CD4-positive, alpha-beta T cell treated with Interleukin-6 for 4 hours (primary cell): ENCODE data around the gene PTMS.

ENCODE experiments used
- DNase-seq: peaks from one replicate; pipeline ENCODE4 v3.0.0-alpha.2; 2020; ENCODE audit warnings: mixed read lengths

Gene PTMS

DNA sequence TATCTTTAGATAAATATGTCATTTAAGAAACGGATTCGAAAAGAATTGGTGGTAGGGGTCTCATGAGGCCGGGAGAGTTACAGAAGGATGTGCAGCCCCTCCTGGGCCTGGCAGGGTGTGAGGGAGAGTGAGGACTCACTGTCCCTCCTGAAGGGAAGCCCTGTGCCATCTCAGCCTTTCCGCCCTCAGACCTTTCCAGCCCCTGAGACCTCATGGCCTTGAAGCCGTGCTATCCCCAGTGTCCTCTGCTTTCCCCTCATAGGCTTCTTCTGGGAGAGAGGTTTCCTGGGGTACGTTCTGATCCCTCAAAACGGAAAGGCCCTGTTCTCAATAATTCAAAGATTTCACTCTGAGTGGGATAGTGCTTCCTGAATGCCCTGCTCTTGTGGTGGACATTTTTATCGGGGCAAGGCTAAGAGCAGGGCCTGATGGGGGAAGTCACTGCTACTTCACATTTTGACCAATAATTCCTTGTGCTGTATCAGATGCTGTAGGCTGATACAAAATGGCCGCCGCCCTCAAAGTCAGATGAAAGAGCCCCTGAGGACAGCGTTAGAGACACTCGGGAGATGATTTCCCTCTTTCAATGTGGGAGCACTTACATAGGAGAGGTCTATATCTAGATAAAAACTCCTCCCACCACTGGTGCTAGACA lies 24.5 kb downstream of the PTMS start:
- peak; percentile 63 for DNase-seq

DNA sequence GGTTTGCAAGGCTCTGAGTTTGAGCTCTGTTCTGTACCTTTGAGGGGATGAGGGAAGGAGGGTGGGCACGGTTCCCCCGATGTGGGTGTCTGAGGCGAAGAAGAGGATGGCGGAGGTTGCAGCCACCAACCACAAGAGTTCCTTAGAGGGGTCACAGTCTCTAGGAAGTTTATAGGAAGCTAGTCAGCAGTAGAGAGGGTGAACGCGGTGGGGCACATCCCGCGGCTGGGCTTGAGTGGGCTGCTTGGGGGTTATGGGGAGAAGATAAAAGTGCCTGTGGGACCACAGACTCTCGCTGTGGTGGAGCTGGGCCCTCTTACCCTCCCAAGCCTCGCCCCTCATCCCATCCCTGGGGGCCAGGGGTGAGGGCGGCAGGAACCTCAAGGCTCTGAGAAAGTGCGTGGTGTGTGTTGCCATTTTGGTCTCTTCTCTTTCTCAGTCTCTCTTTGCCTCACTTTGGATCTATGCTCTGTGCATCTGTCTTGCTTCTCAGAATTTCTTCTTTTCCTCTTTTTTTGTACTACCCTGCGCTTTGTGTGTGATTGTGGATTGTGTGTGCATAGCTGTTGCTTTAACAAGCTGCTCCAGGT lies 25.9 kb downstream of the PTMS start:
- peak; percentile 39 for DNase-seq

DNA sequence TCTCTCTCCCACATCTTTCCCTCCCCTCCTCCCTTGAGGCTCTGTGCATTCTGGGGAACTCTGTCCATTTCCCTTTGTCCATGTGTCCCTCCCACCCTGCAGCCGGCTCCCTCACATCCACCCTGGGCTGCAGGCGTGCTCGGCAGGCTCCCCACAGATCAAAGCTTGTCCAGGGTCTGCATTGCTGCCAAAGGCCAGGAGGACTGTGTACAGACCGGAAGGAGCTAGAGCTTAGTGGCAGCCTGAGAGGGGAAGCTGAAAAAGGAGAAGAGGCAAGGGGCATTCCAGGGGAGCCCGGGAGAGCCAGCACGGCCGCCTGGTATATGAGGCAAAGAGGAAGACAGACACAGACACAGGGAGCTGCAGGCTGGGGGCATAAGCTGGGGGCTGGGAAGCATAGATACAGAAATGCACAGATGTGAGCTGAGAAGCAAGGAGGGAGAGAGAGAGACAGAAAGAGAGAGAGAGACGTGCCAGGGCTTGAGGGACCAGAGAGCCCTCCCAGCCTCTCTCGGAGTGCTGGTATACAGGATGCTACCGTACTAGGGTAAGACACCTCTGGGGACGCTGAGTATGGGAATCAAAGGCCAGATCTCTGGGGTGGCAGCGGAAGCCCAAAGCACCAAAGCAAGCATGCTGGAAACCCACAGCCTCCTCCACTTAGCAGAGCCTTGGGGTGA lies 26.5 kb downstream of the PTMS start:
- peak; percentile 75 for DNase-seq

DNA sequence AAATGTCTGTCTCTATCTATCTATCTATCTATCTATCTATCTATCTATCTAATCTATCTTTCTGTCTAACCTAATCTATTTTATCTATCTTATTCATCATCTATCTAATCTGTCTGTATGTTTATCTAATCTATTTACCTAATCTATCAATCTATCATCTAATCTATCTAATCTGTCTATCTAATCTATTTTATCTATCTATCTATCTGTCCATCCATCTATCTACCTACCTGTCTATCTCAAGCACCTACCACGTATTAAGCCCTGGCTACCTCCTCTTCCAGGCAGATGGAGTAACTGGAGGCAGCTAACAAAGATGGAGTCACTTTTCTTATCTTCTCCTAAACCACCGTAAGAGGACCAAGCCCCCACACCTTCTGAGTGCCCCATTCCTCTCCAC lies 28.9 kb downstream of the PTMS start:
- no peak for DNase-seq

DNA sequence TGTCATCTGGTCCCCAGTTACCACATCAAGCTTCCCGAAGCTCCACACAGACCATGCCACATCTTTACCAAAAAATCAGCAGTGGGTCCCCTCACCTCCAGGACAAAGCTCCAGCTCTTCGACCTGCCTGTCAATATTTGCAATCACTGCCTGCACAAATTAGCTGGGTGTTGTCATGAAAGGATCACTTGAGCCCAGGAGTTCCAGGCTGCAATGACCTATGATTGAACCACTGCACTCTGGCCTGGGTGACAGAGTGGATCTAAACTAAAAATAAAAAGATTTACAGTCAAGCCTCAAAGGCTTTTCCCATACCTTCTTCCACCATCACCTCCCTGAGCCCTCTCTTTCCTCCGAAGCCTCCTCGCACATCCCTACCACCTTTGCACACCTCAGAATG lies 30.4 kb downstream of the PTMS start:
- no peak for DNase-seq

DNA sequence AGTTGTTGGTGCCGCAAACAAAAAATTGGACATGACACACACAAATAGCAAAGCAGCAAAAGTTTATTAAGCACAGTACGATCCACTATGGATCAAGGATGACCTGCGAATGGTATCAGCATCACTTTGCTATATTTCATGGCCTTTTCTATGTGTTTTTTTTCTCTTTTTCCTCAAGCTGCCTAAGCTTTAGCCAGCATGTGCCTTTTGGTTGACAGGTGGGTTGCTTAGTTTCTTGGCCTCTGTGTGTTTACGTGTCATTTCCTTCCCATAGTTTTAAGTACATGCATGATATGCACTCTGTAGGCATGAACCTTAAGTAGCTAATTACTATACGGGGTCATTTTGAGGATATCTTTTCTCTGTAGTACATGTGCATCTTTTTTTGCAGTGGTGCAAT lies 33.0 kb downstream of the PTMS start:
- DNase-seq, result no peak

DNA sequence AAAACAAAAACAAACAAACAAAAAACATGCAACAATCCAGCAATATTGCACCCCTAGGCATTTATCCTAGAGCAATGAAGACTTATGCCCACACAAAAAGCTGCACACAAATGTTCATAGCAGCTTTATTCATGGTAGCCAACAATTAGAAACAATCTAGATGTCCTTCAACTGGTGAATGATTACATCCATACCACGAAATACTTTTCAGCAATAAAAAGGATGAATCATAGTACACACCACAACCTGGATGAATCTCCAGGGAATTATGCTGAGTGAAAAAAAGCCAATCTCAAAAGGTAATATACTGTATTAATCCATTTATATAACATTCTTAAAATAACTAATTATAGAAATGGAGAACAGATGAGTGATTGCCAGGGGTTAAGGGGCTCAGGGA lies 41.0 kb downstream of the PTMS start:
- DNase-seq, result no peak

DNA sequence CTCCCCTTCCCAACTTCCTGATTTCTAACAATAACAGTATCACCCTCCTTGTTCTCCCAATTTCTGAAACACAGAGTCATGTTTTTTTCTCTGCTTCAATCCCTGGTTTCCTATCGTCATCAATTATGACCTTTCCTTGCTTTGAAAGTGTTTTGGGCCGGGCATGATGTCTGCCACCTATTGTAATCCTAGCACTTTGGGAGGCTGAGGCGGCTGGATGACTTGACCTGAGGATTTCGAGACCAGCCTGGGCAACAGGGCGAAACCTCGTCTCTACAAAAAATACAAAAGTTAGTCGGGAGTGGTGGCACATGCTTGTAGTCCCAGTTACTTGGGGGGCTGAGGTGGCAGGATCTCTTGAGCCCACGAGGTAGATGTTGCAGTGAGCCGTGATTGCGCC lies 42.9 kb downstream of the PTMS start:
- no peak for DNase-seq

DNA sequence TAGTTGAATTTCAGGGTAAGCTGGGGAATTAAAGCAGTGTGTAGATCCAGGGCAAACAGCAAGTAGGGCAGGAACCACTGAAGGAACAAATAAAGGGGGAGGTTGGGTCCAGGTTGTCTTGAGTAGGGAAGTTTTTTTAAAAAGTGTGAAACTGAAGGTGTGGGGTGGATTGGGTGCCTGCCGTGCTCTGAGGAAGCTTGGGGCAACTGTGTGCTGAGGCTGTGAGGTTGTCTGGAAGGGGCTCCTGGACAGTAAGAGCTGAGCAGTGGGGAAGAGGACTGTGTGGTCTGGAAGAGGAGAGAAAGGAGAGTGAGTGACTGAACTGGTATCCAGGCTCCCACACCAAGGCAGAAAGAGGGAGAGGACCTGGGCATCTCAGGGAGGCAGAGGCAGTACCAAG lies 44.6 kb downstream of the PTMS start:
- DNase-seq, result no peak

DNA sequence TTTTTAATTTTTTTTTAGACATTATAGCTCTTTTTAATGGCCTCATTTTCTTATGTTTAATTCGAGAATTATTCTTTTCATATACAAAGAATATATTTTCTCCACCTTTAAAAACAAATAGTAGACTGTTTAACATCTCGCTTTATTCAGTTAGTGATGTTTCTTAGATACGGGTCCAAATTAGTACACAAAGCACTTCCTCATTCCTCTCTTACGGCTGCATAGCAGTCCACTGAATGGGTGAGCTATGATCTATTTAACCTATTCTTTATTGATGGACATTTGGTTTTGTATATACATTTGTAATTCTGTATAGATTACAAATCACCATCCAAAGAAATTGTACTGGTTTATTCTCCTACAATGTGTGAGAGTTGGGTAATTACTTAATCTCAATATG lies 47.2 kb downstream of the PTMS start:
- no peak for DNase-seq

DNA sequence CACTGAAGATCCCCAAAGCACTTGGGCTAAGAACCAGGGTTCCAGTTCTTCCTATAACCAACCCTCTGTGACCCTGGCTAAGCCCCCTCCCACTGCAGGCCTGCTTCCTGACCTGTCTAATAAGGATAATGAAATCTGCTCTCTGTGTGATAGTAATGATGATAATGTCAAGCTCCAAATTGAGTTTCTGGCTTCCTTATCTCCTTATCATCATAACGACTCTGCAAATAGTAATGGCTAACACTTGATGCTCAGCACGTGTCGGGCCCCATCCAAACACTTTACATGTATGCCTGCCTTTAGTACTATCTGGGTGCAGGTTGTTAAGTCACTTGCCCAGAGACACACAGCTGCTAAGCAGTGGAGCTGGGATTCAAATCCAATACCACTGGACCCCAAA lies 50.4 kb downstream of the PTMS start:
- DNase-seq, result no peak

DNA sequence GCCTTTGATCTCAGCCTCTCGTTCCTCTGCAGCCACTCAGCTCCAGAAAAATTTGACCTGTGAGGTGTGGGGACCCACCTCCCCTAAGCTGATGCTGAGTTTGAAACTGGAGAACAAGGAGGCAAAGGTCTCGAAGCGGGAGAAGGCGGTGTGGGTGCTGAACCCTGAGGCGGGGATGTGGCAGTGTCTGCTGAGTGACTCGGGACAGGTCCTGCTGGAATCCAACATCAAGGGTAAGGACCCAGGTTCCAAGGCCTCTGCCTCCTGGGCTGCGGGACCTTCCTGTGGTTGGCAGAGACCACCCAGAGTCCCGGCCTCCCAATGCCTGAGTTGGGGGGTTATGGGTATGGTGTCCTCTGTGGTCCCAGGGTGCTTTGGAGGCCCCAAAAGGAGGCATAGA lies 50.9 kb downstream of the PTMS start:
- DNase-seq, result no peak

DNA sequence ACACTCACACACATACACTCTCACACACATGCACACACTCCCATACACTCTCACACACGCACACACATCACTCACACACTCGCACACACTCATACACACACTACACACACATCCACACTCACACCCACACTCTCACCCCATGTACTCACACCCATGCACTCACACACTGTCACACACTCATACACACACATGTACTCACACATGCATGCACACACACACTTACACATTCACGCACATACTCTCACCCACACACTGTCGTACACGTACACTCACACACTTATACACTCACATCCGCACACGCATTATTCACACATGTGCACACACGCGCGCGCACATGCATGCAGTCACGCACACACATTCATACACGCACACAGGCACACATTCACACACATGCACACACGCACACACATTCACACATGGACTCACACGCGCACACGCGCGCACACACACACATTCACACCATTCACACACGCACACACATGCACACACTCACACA lies 51.5 kb downstream of the PTMS start:
- DNase-seq, result no peak

DNA sequence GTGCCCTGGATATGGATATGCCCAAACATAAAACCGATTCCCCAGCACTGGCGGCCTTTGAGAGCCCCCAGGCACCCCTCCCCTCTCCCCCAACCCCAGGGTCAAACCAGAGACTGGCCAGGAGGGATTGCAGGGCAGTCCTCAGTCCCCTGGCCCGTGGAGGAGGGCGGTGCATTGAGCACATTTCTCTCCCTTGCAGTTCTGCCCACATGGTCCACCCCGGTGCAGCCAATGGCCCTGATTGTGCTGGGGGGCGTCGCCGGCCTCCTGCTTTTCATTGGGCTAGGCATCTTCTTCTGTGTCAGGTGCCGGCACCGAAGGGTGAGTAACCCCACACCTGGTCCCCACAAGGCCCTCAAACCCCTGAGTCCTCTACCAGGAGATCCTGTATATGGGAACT lies 52.1 kb downstream of the PTMS start:
- no peak for DNase-seq

DNA sequence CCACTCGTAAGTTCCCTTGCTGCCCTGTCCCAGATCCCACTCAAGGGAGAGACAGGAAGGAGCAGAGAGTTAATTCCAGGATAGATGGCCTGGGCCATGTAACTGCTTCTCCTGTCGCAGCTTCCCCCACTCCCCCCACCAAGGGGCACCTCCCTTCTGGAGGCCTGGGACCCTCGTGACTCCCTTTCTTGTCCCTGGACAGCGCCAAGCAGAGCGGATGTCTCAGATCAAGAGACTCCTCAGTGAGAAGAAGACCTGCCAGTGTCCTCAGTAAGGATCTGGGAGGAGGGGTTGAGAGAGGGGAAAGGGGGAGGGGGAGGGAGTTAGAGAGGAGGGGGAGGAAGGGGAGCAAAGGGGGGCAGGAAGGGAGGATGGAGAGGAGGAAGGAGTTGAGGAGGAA lies 52.5 kb downstream of the PTMS start:
- DNase-seq, result no peak

DNA sequence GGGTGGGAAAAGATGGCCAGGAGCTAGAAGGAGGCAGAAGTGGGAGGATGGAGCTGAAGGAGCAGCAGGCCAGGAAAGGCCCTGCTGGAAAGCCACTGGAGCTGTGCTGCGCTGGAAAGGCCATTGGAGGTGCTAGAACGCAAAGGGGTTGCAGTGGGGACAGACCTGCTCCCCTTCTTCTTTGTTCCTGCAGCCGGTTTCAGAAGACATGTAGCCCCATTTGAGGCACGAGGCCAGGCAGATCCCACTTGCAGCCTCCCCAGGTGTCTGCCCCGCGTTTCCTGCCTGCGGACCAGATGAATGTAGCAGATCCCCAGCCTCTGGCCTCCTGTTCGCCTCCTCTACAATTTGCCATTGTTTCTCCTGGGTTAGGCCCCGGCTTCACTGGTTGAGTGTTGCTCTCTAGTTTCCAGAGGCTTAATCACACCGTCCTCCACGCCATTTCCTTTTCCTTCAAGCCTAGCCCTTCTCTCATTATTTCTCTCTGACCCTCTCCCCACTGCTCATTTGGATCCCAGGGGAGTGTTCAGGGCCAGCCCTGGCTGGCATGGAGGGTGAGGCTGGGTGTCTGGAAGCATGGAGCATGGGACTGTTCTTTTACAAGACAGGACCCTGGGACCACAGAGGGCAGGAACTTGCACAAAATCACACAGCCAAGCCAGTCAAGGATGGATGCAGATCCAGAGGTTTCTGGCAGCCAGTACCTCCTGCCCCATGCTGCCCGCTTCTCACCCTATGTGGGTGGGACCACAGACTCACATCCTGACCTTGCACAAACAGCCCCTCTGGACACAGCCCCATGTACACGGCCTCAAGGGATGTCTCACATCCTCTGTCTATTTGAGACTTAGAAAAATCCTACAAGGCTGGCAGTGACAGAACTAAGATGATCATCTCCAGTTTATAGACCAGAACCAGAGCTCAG lies 53.2 kb downstream of the PTMS start:
- no peak for DNase-seq

DNA sequence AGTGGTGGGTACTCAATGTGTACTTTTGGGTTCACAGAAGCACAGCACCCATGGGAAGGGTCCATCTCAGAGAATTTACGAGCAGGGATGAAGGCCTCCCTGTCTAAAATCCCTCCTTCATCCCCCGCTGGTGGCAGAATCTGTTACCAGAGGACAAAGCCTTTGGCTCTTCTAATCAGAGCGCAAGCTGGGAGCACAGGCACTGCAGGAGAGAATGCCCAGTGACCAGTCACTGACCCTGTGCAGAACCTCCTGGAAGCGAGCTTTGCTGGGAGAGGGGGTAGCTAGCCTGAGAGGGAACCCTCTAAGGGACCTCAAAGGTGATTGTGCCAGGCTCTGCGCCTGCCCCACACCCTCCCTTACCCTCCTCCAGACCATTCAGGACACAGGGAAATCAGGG lies 54.0 kb downstream of the PTMS start:
- no peak for DNase-seq
